GM19099 (cell line): ENCODE results near the gene SPIRE2.

Experiments
- POLR2A ChIP-seq: IDR thresholded peaks from 3 replicates; pipeline ENCODE4 v1.6.1; 2011; ENCODE audit warnings: low read depth; ENCODE audit not compliant: insufficient read length; ENCODE audit errors: extremely low read depth

SPIRE2 gene

GRCh38 chr16:89912143-89912542 is 83.9 kb downstream of the SPIRE2 start:
- no peak for TF ChIP-seq POLR2A

- no peak for TF ChIP-seq POLR2A
Observed at GRCh38 chr16:89912627-89913026, 84.4 kb downstream of the SPIRE2 start.

GRCh38 chr16:89913408-89914387 is 85.4 kb downstream of the SPIRE2 start:
- TF ChIP-seq POLR2A = no peak

GRCh38 chr16:89915303-89916232 is 87.3 kb downstream of the SPIRE2 start:
- TF ChIP-seq POLR2A = no peak

- peak; percentile 49 for TF ChIP-seq POLR2A
Observed at GRCh38 chr16:89917773-89918452, 89.6 kb downstream of the SPIRE2 start.

- no peak for TF ChIP-seq POLR2A
Observed at GRCh38 chr16:89918453-89919347, 90.4 kb downstream of the SPIRE2 start, which contains the start of gene MC1R. Gene MC1R, plus strand, starts transcription at chr16:89918862. Its CDS starts 397 bp downstream, at chr16:89919259.

- no peak for TF ChIP-seq POLR2A
Observed at GRCh38 chr16:89919535-89920406, 91.5 kb downstream of the SPIRE2 start.

- no peak for TF ChIP-seq POLR2A
Observed at GRCh38 chr16:89920723-89921122, 92.4 kb downstream of the SPIRE2 start.
